H1 (cell line): ENCODE data around the gene DUSP1. TPM values are rescaled to one million over a fixed set of nuclear protein-coding genes. Genes with fewer than 3 reads are reported as not detected.

Experiments
- CTCF ChIA-PET: fragments of 300-600 bp; sonication (Branson Sonifier 250); formaldehyde crosslinking; loops from one replicate; lab custom pipeline; 2021; ENCODE audit not compliant: partially characterized antibody; lab: Charles Lee
- POLR2A ChIA-PET: fragments of 300-600 bp; sonication (Branson Sonifier 250); formaldehyde crosslinking; loops from one replicate; lab custom pipeline; 2021; ENCODE audit warnings: inconsistent platforms; ENCODE audit not compliant: partially characterized antibody; lab: Charles Lee
- DNase-seq, 2 experiments: peaks; one replicate each; pipeline versions ENCODE4 v3.0.0 to v3.0.0-alpha.2; 2010 to 2022; ENCODE audit warnings: low spot score in 2 of 2, low read depth in 1 of 2, mixed read lengths in 1 of 2
- FAIRE-seq: peaks from 2 replicates; lab custom pipeline; 2011; peaks lifted over from hg19 to GRCh38; lab: Jason Lieb, UNC
- H2AFZ ChIP-seq: 2 replicates; pipeline ENCODE4 v1.8.1; 2012; ENCODE audit warnings: low read length, inconsistent platforms
- H2AK5ac ChIP-seq: 2 replicates; pipeline ENCODE4 v1.6.1; 2013; ENCODE audit warnings: low read depth, low read length
- H2BK120ac ChIP-seq: replicated peaks from 2 replicates; pipeline ENCODE3; 2013; ENCODE audit warnings: low read depth, low read length, inconsistent platforms
- H2BK12ac ChIP-seq: 2 replicates; pipeline ENCODE4 v1.6.1; 2013; ENCODE audit warnings: low read depth, low read length
- H2BK15ac ChIP-seq: 2 replicates; pipeline ENCODE4 v1.6.1; 2013; ENCODE audit warnings: low read length
- H2BK20ac ChIP-seq: 2 replicates; pipeline ENCODE4 v1.6.1; 2013; ENCODE audit warnings: low read length
- H2BK5ac ChIP-seq: 2 replicates; pipeline ENCODE4 v1.6.1; 2013; ENCODE audit warnings: low read depth, low read length
- H3K14ac ChIP-seq: 2 replicates; pipeline ENCODE4 v1.6.1; 2013; ENCODE audit warnings: inconsistent platforms; ENCODE audit not compliant: insufficient read length
- H3K18ac ChIP-seq: 2 replicates; pipeline ENCODE4 v1.6.1; 2013; ENCODE audit warnings: low read length; ENCODE audit errors: extremely low read depth
- H3K23ac ChIP-seq: 2 replicates; pipeline ENCODE4 v1.6.1; 2013; ENCODE audit warnings: inconsistent platforms; ENCODE audit not compliant: insufficient read length
- H3K23me2 ChIP-seq: 2 replicates; pipeline ENCODE4 v1.6.1; 2013; ENCODE audit warnings: low read depth, low read length
- H3K27ac ChIP-seq: 2 replicates; pipeline ENCODE4 v1.6.1; 2011; ENCODE audit warnings: low read depth, low read length, inconsistent platforms
- H3K27me3 ChIP-seq, 4 experiments: replicated peaks in 1 of 4; 1 replicate in 1 of 4; 2 replicates in 3 of 4; pipeline versions ENCODE4 v1.6.1 to v1.8.1; 2011 to 2013; ENCODE audit warnings: low read length in 3 of 4, mild to moderate bottlenecking in 3 of 4, inconsistent platforms in 2 of 4, mixed read lengths in 2 of 4, moderate library complexity in 1 of 4; ENCODE audit not compliant: control insufficient read depth in 3 of 4, insufficient read depth in 3 of 4; ENCODE audit errors: extremely low read depth in 1 of 4
- H3K36me3 ChIP-seq, 4 experiments: 2 replicates each; pipeline versions ENCODE4 v1.6.1 to v1.8.1; 2011 to 2013; ENCODE audit warnings: mild to moderate bottlenecking in 4 of 4, low read length in 3 of 4, moderate library complexity in 2 of 4, control low read depth in 1 of 4, inconsistent platforms in 1 of 4; ENCODE audit not compliant: insufficient read depth in 4 of 4, control insufficient read depth in 2 of 4
- H3K4ac ChIP-seq: replicated peaks from 2 replicates; pipeline ENCODE3; 2013; ENCODE audit warnings: low read length, low read depth, mixed read lengths, inconsistent platforms; ENCODE audit not compliant: insufficient read length
- H3K4me1 ChIP-seq, 4 experiments: replicated peaks in 1 of 4; 1 replicate in 1 of 4; 2 replicates in 3 of 4; pipeline versions ENCODE4 v1.6.1 to v1.8.1; 2011 to 2013; ENCODE audit warnings: low read length in 3 of 4, inconsistent platforms in 2 of 4, mixed read lengths in 1 of 4; ENCODE audit not compliant: insufficient read depth in 4 of 4, control insufficient read depth in 3 of 4
- H3K4me2 ChIP-seq, 2 experiments: 2 replicates each; pipeline versions ENCODE4 v1.6.1 to v1.8.1; 2011 to 2013; ENCODE audit warnings: low read depth in 2 of 2, low read length in 2 of 2, control low read depth in 1 of 2, inconsistent platforms in 1 of 2, mild to moderate bottlenecking in 1 of 2; ENCODE audit not compliant: insufficient read depth in 1 of 2
- H3K4me3 ChIP-seq, 4 experiments: fragments of 200-600, 300-600 bp in 1 of 4; sonication (generic), shearing (Covaris generic), sonication (Bioruptor Twin) in 1 of 4; 2 replicates each; pipeline versions ENCODE4 v1.5.1 to v1.8.1; 2011 to 2016; ENCODE audit warnings: low read length in 4 of 4, low read depth in 3 of 4, control low read depth in 2 of 4, inconsistent platforms in 2 of 4, mild to moderate bottlenecking in 2 of 4, mixed read lengths in 1 of 4, moderate library complexity in 1 of 4; ENCODE audit not compliant: insufficient read depth in 2 of 4; ENCODE audit errors: extremely low read depth in 1 of 4
- H3K56ac ChIP-seq: replicated peaks from 2 replicates; pipeline ENCODE3; 2013; ENCODE audit warnings: low read depth, mild to moderate bottlenecking, mixed read lengths, low read length, inconsistent platforms; ENCODE audit not compliant: insufficient read length
- H3K79me1 ChIP-seq: 2 replicates; pipeline ENCODE4 v1.6.1; 2013; ENCODE audit warnings: low read depth, low read length, control low read depth
- H3K79me2 ChIP-seq, 2 experiments: 2 replicates each; pipeline versions ENCODE4 v1.6.1 to v1.8.1; 2012 to 2013; ENCODE audit warnings: low read length in 2 of 2, mild to moderate bottlenecking in 2 of 2, inconsistent platforms in 1 of 2; ENCODE audit not compliant: insufficient read depth in 2 of 2, control insufficient read depth in 1 of 2
- H3K9ac ChIP-seq, 4 experiments: replicated peaks in 1 of 4; 1 replicate in 1 of 4; 2 replicates in 3 of 4; pipeline versions ENCODE4 v1.6.1 to v1.8.1; 2011 to 2013; ENCODE audit warnings: low read depth in 3 of 4, low read length in 3 of 4, control low read depth in 2 of 4, mild to moderate bottlenecking in 2 of 4, moderate library complexity in 2 of 4, inconsistent platforms in 1 of 4; ENCODE audit errors: extremely low read depth in 1 of 4
- H3K9me3 ChIP-seq, 2 experiments: 2 replicates each; pipeline versions ENCODE4 v1.6.1 to v1.8.1; 2012 to 2013; ENCODE audit warnings: mild to moderate bottlenecking in 2 of 2, moderate library complexity in 2 of 2, control low read depth in 1 of 2, inconsistent platforms in 1 of 2, low read depth in 1 of 2, low read length in 1 of 2, mixed read lengths in 1 of 2; ENCODE audit not compliant: insufficient read depth in 2 of 2
- H4K20me1 ChIP-seq, 2 experiments: replicated peaks in 1 of 2; 2 replicates each; pipeline versions ENCODE3 to v1.8.1; 2011 to 2013; ENCODE audit warnings: inconsistent platforms in 2 of 2, low read length in 2 of 2, mild to moderate bottlenecking in 1 of 2; ENCODE audit not compliant: insufficient read depth in 2 of 2, control insufficient read depth in 1 of 2
- H4K5ac ChIP-seq: 2 replicates; pipeline ENCODE4 v1.6.1; 2013; ENCODE audit warnings: low read length, low read depth, mixed read lengths, inconsistent platforms; ENCODE audit not compliant: insufficient read length
- H4K8ac ChIP-seq: 2 replicates; pipeline ENCODE4 v1.8.0; 2013; ENCODE audit warnings: mild to moderate bottlenecking, moderate library complexity, low read length, inconsistent platforms; ENCODE audit not compliant: insufficient read depth; ENCODE audit errors: extremely low read depth
- H4K91ac ChIP-seq: replicated peaks from 2 replicates; pipeline ENCODE3; 2013; ENCODE audit warnings: low read length, mixed read lengths, inconsistent platforms; ENCODE audit not compliant: insufficient read length
- ATF3 ChIP-seq: IDR thresholded peaks from 2 replicates; pipeline ENCODE4 v1.6.1; 2011; ENCODE audit warnings: low read depth, mild to moderate bottlenecking, low read length; ENCODE audit not compliant: insufficient read depth
- GABPA ChIP-seq: IDR thresholded peaks from 2 replicates; pipeline ENCODE4 v1.6.1; 2011; ENCODE audit warnings: mild to moderate bottlenecking, low read length, moderate library complexity, borderline replicate concordance; ENCODE audit not compliant: insufficient read depth
- KDM1A ChIP-seq: fragments of 200-600, 300-600 bp; sonication (generic); IDR thresholded peaks from 2 replicates; pipeline ENCODE4 v1.7.1; 2016; ENCODE audit warnings: mild to moderate bottlenecking, low read length, borderline replicate concordance
- MAFK ChIP-seq: IDR thresholded peaks from 2 replicates; pipeline ENCODE4 v1.6.1; 2012; ENCODE audit warnings: low read depth, mild to moderate bottlenecking, improper control_type of control experiment, low read length
- POLR2AphosphoS5 ChIP-seq: IDR thresholded peaks from 2 replicates; pipeline ENCODE4 v1.6.1; 2011; ENCODE audit warnings: low read depth, low read length
- TAF7 ChIP-seq: optimal IDR thresholded peaks from 2 replicates; pipeline ENCODE3; 2011; ENCODE audit warnings: low read depth, mild to moderate bottlenecking, inconsistent platforms, low read length, moderate library complexity, borderline replicate concordance
- ZNF274 ChIP-seq: IDR thresholded peaks from 2 replicates; pipeline ENCODE4 v1.7.0; 2012; ENCODE audit warnings: low read length, borderline replicate concordance; ENCODE audit errors: extremely low read depth
- whole genome bisulfite sequencing, 2 experiments: shearing (Covaris generic) in 1 of 2; methylation state at CpG; one replicate each; pipeline versions ENCODE4 v1.1.6 to v1.1.7; 2013 to 2015; ENCODE audit warnings: low lambda C conversion rate in 2 of 2, mixed read lengths in 2 of 2, inconsistent platforms in 1 of 2, low coverage in 1 of 2, missing lambda C conversion rate in 1 of 2; ENCODE audit not compliant: insufficient replicate concordance in 2 of 2, insufficient coverage in 1 of 2, insufficient read length in 1 of 2; ENCODE audit errors: extremely low coverage in 1 of 2, missing lambda C conversion rate in 1 of 2; 5-methylcytosine and 5-hydroxymethylcytosine counted together
- polyA plus RNA-seq, 7 experiments: library from polyadenylated mRNA; depleted of rRNA in 3 of 7; stranded (reverse) in 5 of 7; unstranded in 2 of 7; fragments of >200 nt in 5 of 7; fragments of 200-250 nt in 2 of 7; gene quantifications; 1 replicate in 5 of 7; 2 replicates in 1 of 7; 4 replicates in 1 of 7; pipeline versions ENCODE4 v1.2.1 to v1.2.3, GENCODE V29; 2011 to 2013; ENCODE audit warnings: missing spikeins in 2 of 7, mixed read lengths in 2 of 7
- total RNA-seq: library from RNA; stranded (reverse); fragmentation: NEBNext Ultra II Directional; extraction: Animal tissue kit (Norgen Biotek cat#: 25700); gene quantifications from 2 replicates; pipeline ENCODE4 v1.2.1, GENCODE V29; 2021

DUSP1 gene
- total and polyA plus RNA-seq, 2 of the 8 experiments (the other 6 are each of a cell fraction or from before 2014, with no cell fraction given): 6.5 to 11.7 TPM

DNA sequence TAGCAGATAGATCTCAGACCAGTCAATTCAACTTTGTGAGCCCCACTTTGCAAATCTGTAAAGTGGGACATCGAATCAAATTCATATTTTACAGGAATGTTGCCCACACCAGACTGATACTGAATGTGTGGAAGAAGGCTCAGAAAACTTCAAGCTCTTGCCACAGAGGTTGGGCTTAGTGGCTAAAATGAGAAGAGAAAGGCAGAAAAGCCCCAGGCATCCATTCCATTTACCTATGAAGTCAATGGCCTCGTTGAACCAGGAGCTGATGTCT is 1.7 kb downstream of the DUSP1 start:
- peaks cover 15% of the 10 kb centered on the region for H3K23me2 ChIP-seq
- no peak overlapping the region for H3K56ac ChIP-seq
- no peaks in the 10 kb centered on the region for H3K9me3 ChIP-seq
- peaks cover 0 to 14% of the 10 kb centered on the region in 2 experiments; a peak in 2 of 4 replicates for H3K79me2 ChIP-seq
- no peaks in the 10 kb centered on the region; the same call in 1 of the 2 replicates for H3K79me1 ChIP-seq
- H3K27ac ChIP-seq: no peak overlapping the region
- no peak overlapping the region for H3K9ac ChIP-seq
- ChIA-PET CTCF (interaction anchor here (0.7 to 6.3 kb wide), 5 partner anchors 34 to 164 kb away, joined by 3 to 50 read pairs (median 6); no protein-coding TSS in a partner anchor), POLR2A (interaction anchor here (1.7 to 5.0 kb wide), 7 partner anchors 10 to 74 kb away, joined by 6 to 45 read pairs (median 28); partner anchors contain the start of gene ERGIC1)
- no peak overlapping the region for H2BK5ac ChIP-seq
- no peak overlapping the region for H2BK15ac ChIP-seq
- H2BK20ac ChIP-seq: no peak overlapping the region
- no peak overlapping the region for H4K91ac ChIP-seq
- H3K14ac ChIP-seq: no peak overlapping the region
- H4K5ac ChIP-seq: no peak overlapping the region
- DNase-seq (no peak), FAIRE-seq (no peak)
- H3K4me2 ChIP-seq: peak overlapping the region; percentile 77 to 96; a peak in 3 of 4 replicates
- H3K4ac ChIP-seq: no peak overlapping the region
- no peak overlapping the region for H3K18ac ChIP-seq
- H4K8ac ChIP-seq: no peak overlapping the region
- H2BK12ac ChIP-seq: no peak overlapping the region
- no peak overlapping the region for H2AFZ ChIP-seq
- peaks cover 2 to 14% of the 10 kb centered on the region in 2 experiments for H4K20me1 ChIP-seq
- peaks cover 0 to 15% (median 6%) of the 10 kb centered on the region in 4 experiments; a peak in 4 of 8 replicates for H3K36me3 ChIP-seq
- H3K23ac ChIP-seq: no peak overlapping the region
- H3K27me3 ChIP-seq: peaks cover 0 to 23% (median 15%) of the 10 kb centered on the region in 4 experiments; a peak in 6 of 7 replicates
- no peak overlapping the region for H2AK5ac ChIP-seq
- TF ChIP-seq TAF7 (no peak), ZNF274 (no peak), ATF3 (no peak), GABPA (no peak), KDM1A (no peak), MAFK (no peak), POLR2AphosphoS5 (peak; percentile 12; the same call in 1 of the 2 replicates)
- WGBS, 2 experiments: 87% methylated on average over 2 of the region's 2 CpGs; no CpG with 5 or more reads in 1 of the 2 experiments
- no peak overlapping the region for H2BK120ac ChIP-seq
- H3K4me3 ChIP-seq: peak overlapping the region; percentile 53 to 83 (median 80); a peak in 4 of 8 replicates
- H3K4me1 ChIP-seq: peaks cover 6 to 29% (median 11%) of the 10 kb centered on the region in 4 experiments
